HG02943 (cell line): ENCODE measurements around the gene HNF4A.

Experiments used
- ATAC-seq: cut with Tn5 transposase; IDR thresholded peaks from one replicate; pipeline ENCODE4 v1.9.1; 2021; ENCODE audit warnings: mild to moderate bottlenecking, low read depth, moderate library complexity; ENCODE audit not compliant: unreplicated experiment

HNF4A gene

GRCh38 chr20:44435630-44436335 is 80.3 kb downstream of the HNF4A start:
- ATAC-seq, result no peak

- no peak for ATAC-seq
These were observed 80.9 kb downstream of the HNF4A start for GRCh38 chr20:44436393-44436792.

GRCh38 chr20:44437497-44437896 is 82.0 kb downstream of the HNF4A start:
- ATAC-seq, result no peak

GRCh38 chr20:44438782-44439181 is 83.3 kb downstream of the HNF4A start:
- no peak for ATAC-seq

GRCh38 chr20:44439318-44439717 is 83.8 kb downstream of the HNF4A start:
- ATAC-seq, result no peak

GRCh38 chr20:44442298-44443070 is 87.0 kb downstream of the HNF4A start:
- no peak for ATAC-seq

GRCh38 chr20:44445742-44446710 is 90.5 kb downstream of the HNF4A start:
- ATAC-seq, result no peak

GRCh38 chr20:44447827-44448419 is 92.4 kb downstream of the HNF4A start:
- ATAC-seq, result no peak

GRCh38 chr20:44448753-44449546 is 93.5 kb downstream of the HNF4A start:
- ATAC-seq, result no peak

GRCh38 chr20:44449864-44450263 is 94.4 kb downstream of the HNF4A start:
- no peak for ATAC-seq

GRCh38 chr20:44450281-44450889 is 94.9 kb downstream of the HNF4A start:
- no peak for ATAC-seq

- ATAC-seq, result no peak
These were observed 95.5 kb downstream of the HNF4A start for GRCh38 chr20:44450903-44451450.

- no peak for ATAC-seq
These were observed 98.9 kb downstream of the HNF4A start for GRCh38 chr20:44454306-44454963.

- no peak for ATAC-seq
These were observed 99.6 kb downstream of the HNF4A start for GRCh38 chr20:44455126-44455525.

- no peak for ATAC-seq
These were observed 101.1 kb downstream of the HNF4A start for GRCh38 chr20:44456611-44457010.

GRCh38 chr20:44457016-44457415 is 101.5 kb downstream of the HNF4A start:
- no peak for ATAC-seq

GRCh38 chr20:44459271-44459670 is 103.8 kb downstream of the HNF4A start:
- no peak for ATAC-seq

- no peak for ATAC-seq
These were observed 105.3 kb downstream of the HNF4A start for GRCh38 chr20:44460795-44461141.
